HG02943 (cell line): ENCODE results near the gene COL6A5.
"Not testable (repeated sequence)": the region's sequence is repeated elsewhere in the genome, so short reads cannot be mapped to it uniquely, and the experiment has no call there.

ENCODE experiments used
- ATAC-seq: cut with Tn5 transposase; IDR thresholded peaks from one replicate; pipeline ENCODE4 v1.9.1; 2021; ENCODE audit warnings: mild to moderate bottlenecking, low read depth, moderate library complexity; ENCODE audit not compliant: unreplicated experiment

The COL6A5 gene

DNA sequence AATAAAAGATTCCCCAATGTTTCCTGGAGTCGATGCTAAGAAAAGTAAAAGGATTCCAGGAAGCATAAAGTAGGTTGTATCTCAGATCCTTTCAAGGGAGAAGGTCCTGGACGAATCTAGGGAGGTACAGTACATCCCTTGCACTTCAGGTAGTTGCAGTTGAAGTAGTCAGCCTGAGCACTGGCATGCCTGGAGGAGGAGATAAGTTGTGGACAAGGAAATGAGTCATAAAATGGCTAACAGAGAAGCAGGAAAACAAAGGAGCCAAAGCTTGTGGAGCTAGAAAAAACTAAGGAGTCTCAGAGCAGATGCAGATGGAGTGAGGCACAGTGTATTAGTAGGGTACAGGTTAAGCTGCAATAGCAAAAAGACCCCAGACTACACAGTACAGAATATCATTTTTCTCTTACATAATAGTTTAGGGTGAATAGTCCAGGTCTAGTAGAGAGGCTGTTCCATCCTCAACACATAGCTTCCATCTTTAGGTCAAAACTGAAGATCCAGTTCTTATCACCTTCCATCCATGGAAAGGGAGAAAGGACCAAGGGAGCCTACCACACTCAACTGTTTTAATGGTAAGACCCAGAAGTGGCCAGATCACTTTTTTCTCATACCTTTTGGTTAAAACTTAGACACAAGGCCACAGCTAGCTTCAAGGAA lies 41.3 kb downstream of the COL6A5 start:
- ATAC-seq: no peak

DNA sequence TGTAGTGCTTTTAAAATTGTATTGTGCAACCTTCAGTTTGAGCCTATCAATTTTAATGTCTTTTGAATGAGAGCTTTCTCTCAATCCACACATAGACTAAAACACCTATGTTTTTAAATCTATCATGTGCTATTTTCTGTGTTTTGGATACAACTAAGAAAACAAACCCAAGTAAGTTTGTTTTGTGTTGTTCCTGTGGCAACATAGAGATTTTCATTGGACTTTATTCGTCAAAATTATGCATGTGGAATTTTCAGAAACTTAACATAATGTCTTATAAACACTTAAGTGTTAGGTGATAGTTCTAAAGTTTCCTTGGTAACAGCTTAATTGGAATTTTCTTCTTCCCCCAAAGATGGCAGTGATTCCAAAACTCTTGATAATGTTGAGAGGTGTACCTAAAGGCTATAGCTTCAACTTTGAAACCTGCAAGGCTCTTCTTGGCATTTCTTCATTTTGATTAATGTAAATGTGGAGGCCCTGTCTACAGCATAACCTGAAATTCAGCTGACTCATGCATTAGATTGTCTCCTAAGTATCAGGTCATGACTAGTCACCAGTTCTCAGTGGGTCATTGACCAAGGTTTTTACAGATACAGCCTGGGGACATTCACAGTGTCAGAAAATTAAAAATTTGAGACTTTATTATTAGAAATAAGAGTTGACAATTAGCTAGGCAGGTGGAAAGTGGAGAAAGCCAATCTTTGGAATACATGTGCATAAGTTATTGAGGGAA lies 44.4 kb downstream of the COL6A5 start:
- ATAC-seq: no peak

DNA sequence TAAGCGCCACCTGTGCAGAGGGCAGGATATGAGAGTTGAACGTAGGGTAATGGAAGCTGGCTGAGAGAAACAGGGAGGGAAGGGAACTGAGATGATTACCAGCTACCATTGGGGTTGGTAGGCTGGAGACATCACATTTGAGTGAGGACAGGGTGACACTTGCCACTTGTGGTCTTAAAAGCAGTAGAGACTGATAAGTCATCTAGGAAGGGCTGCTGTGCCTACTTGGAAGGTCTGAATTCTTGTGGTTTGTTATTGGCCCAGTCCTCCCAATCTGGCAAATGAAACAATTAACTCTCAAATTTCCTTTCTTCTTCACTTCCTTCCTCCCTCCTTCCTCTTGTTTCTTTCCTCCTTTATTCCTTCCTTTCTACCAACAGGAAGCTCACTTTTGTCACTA lies 46.8 kb downstream of the COL6A5 start:
- no peak for ATAC-seq

DNA sequence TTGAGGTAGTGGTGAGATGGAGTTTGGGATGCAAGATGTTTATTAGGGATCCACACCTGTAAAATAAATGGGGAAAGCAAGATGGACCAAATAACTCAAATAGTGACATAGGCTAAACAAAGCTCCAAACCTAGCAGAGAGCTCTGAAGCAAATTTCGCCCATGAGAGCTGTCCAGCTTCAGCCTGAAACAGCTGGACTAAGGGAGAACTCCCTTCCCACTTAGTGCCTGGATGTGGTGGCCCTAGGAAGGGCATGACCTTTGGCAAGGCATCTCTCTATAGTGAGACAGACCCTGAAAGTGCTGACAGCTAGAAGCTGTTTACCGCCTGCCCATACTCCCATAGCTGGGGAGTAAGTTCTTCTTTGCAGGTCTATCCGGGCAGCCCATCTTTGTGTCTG lies 48.1 kb downstream of the COL6A5 start:
- no peak for ATAC-seq

DNA sequence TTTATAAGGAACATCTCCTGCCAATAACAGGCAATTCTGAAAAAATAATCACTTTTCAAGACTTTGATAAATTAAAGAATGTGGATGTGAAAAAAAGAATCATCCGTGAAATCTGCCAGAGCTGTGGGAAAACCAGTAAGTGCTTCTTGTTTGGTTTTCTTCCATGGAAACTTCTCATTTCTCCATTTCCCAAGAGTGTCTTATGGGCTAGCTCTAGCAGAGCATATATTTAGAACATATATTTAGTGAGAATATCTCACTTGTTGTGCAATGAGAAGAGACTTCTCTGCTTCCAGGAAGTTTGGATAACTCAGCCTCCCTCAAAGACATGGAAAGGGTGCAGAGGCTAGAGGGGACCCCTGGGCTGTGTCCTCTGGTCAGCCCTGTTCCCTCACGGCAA lies 49.9 kb downstream of the COL6A5 start:
- no peak for ATAC-seq

DNA sequence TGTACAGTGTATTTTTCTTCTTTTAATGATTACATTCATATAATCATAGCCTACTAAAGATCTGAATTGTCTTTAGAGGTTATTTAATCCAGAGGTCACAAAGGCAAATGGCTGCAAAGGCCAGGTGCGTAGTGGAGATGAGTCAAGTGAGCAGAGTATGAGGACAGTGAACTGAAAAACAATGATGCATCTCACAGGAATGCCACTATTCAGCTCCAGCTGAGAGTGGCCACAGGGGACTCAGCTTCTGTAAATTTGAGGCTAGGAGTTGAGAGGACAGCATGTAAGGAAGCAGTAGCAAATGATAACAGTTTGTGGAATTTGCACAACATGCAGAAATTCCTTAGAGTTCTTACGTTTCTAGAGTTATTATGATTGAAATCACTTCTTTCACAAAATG lies 50.4 kb downstream of the COL6A5 start:
- no peak for ATAC-seq

DNA sequence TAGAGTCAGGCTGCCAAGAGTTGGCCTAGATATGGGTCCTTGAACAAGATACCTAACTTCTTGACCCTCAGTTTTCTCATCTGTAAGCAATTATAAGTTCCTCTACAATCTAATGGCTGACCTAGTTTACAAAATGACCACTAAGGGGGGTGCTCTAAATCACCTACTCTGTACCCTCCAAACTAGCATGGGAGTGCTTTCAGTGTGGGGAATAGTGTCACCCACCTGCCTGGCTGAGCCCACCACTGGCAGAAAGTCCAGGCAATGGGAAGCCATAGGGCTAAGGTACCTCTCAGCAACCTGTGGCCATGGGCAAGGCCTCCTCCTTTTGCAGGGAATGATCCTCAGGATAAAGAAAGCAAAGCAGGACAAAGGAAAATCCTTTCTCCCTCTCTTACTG lies 58.9 kb downstream of the COL6A5 start:
- no peak for ATAC-seq

DNA sequence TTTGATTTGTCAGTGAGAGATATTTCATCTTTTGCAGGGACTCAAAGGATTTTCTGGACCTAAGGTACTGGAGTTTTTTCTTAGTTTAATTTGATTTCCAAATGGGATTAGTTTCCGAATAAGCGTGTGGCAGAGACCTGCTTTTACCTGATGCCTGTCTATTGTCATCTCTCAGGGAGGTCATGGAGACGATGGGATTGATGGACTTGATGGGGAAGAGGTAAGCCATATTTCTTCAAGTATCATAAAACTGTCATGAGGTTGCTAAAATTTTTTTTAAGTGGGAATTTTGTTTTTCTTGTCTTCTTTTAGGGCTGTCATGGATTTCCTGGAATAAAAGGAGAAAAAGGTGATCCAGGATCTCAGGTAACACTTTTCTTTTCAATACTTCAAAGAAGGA lies 60.5 kb downstream of the COL6A5 start:
- ATAC-seq: no peak

DNA sequence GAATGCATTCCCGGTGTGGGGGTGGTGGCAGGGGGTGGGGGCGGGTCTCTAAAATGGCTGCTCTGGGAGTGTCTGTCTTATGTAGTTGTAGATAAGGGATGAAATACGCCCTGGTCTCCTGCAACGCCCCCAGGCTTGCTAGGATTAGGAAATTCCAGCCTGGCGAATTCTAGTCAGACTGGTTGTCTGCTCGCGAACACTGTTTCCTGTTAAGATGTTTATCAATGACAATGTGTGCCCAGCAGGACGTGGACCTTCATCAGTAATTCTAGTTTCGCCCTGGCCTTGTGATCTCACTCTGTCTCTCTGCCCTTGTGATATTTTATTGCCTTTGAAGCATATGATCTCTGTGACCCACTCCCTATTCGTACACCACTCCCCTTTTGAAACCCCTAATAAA lies 62.8 kb downstream of the COL6A5 start:
- not testable (repeated sequence) for ATAC-seq

DNA sequence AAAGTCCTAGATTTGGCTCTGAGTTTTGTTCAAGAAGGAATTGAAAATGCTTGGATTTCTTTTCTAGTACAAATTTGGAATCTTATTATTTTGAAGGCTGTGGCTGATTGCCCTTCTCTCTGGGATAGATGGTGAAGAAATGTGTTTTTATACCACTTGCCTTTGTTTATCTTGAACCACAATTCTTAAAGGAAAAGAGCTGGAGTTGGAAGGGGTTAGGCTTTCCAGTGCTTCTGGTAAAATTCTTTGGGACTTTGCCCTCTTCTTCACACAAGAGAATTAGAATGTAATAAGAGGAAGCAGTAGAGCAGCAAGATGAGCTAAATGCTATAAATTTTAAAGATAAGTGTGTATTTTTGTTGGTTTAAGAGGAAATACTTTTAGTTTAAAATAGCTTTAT lies 65.8 kb downstream of the COL6A5 start:
- no peak for ATAC-seq

DNA sequence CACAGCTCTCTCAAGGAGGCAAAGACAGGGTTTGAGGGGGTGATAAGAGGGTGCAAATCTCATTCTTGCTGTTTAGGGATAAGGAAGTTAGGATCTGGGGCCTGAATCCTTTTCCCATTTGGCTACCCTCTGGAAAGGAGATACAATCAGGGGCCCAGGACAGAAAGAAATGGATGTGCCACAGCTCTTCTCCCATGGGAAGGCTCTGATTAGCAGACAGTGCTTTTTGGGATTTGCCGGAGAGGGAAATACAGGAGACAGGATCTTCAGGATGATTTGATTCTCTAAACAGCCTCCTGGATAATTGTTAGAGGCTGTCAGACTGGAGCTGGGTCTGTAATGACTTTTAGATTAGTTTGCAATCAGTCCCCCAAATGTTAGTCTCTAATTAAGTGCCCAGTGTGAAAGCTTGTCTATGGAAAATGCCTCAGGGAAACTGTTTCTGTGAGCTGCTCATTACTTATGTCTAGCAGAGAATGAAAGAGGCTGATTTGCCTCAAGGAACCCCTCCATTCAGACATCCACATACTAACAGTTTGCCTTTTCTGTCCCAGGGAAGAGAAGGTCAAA lies 67.6 kb downstream of the COL6A5 start:
- no peak for ATAC-seq

DNA sequence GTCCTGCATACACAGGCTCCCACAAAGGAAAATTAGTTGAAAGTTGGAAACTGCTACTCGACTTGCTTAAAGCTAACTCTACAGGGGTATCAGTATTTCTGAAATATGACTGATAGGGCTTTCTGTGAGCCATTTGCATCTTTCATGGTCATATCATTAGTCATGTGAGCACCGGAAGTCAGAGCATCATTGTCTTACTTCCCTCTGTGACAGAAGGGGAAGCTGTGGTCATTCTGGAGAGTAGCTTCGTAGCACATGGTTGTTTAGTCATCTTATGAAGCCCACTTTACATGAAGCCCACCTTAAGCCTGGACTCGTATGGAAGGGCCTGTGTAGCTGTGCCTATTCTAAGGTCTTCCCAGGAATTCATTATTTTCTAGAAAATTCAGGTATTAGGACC lies 69.0 kb downstream of the COL6A5 start:
- ATAC-seq: no peak

DNA sequence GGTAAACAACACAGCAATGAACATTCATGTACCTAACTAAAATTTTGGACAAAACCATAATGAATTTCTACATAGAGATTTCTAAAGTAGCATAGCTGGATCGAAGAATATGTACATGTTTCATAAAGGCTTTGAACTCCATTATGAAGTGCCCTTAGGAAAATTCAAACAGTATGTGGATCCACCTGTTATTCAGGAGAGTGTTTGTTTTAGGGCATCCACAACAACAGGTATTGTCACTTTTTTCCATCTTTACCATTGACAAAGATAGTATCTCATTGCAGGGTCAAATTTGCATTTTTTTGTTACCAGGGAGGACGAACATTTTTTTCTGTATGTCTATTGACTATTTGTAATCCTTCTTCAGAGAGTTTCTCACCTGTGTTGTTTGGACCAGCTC lies 75.0 kb downstream of the COL6A5 start:
- ATAC-seq: no peak

DNA sequence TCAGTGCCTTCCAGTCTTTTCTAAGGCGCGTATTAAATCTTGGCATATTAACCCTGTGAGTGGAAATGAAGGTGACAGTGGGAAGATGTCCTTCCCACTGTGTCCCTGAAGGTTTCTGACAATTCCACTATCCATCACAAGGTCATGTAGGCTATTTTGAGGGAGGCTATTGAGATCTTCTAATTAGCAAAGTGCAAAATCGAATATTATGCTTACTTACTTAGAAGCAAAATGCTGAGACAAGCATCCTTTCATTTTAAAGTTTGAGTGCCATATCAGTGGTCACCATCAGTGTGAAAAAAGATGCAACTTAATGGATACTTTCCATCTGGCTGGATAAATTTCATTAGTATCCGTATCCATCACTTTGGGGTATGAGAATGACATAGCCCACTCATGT lies 77.6 kb downstream of the COL6A5 start:
- ATAC-seq: no peak

DNA sequence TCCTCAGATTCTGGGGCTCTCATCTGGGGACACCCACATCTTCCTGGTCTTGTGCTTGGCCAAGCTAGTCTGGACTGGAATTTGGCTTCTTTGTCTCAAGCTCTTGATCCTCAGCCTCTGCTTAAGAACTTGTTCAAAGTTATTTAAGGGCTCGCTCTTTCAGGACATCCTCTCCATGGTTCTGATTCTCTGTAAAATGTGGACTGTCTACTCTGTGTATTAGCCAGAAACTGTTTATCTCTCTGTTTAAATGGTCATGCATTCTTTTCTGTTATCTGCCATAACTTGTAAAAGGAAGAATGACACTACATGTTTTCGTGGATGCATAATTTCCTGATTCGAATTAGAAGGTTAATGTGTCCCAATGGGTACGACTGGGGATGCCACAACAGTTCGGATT lies 79.4 kb downstream of the COL6A5 start:
- ATAC-seq: no peak

DNA sequence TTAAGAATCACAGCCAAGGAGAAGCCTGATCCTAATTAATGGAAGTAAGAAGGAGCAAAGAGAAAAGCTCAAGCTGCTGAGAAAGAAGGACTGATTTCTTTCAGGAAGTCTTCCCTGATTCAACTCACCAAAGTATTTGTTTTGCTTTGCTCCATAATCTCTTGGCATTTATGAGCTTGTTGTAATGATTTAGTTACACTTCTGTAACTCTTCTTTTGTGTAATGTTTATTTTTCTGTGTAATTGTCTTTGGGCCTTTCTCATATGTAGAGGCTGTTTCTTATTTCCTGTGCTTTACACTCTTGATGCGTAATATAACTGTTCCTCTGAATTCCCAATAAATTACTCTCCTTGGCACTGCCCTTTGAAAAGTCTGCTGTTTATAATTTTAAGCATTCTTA lies 80.0 kb downstream of the COL6A5 start:
- no peak for ATAC-seq

DNA sequence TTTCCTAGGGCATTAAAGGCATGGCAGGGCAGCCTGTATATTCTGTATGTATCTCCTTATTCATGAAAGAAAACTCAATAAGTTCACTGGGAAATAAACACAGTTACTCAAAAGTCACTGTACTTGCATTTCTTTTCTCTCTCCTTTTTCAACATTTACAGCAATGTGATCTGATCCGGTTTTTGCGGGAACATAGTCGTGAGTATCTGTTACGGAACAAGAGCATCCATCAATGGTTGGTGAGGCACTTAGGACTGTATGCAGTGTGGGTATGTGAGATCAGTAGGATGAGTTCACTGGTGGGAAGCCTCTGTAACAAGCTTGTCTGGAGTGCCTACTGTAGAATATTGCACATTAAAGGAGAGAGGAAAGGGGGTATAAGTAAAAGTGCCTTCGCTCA lies 80.7 kb downstream of the COL6A5 start:
- no peak for ATAC-seq

DNA sequence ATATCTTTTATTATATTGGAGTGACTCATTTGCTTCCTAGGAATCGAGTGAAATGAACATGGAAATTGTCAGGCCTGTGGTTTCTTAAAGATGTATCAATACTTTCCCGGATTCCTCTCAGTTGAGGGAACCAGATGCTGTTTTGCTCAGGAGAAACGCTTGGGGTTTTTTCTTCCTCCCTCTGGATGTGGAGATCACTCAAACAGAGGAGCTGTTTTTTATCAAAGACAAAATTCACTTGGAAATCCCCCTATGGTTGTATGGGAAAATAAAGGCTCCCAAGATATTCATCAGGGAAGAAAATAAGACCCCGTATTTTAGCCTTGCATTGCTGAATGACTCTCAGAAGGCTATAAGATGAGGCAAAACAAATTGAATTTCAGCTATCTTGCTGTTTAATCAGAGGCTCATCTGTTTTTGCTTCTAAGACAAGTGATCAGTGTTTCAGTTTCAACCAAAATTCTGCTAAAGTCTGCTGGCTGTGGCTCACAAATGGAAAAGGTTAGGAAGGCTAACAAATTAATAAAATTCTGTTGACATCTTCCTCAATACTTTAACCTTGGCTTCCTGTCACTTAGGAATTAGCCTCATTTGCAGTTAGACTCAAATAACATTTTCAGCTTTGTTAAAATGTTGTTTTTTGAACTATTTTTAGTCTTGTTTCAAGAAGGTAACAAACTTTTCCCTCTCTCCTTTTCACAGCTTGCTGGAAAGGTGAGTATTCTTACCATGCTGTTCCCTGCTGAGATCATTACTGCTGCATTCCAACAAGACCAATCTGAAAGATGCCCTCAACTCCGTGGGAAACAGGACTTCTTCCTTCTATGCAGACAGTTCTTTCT lies 83.6 kb downstream of the COL6A5 start:
- no peak for ATAC-seq

DNA sequence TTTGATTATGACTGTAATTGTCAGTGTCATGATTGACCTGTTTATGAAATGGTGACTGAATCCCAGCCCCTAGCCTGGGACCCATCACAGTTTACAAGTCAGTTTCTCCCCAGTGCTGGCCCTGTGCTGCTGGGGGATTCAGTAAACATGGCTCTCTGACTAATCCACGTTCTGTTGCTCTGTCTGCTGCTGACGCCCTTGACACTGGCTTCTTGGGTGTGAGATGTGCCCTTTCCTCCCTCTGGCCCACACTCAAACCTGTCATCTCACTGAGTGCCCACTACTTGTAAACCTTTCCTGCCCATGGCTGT lies 84.2 kb downstream of the COL6A5 start:
- ATAC-seq: no peak

DNA sequence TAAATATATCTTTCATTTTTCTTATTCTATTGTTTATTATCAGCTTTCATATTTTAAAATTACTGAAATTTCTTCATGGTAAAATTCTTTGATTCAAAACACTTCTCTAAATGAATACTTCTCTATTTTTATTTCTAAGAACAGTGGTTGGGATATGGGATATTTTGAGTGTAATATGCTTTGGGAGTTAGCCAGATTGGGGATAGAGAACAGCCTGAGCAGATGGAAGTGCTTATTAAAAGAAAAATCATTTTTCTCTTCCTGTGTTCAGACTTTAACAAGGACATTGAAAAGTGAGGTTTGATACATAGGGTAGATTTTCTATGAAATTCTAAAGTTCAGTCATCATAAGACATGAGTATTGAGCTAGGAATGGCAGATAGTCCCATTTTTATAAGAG lies 84.8 kb downstream of the COL6A5 start:
- no peak for ATAC-seq

DNA sequence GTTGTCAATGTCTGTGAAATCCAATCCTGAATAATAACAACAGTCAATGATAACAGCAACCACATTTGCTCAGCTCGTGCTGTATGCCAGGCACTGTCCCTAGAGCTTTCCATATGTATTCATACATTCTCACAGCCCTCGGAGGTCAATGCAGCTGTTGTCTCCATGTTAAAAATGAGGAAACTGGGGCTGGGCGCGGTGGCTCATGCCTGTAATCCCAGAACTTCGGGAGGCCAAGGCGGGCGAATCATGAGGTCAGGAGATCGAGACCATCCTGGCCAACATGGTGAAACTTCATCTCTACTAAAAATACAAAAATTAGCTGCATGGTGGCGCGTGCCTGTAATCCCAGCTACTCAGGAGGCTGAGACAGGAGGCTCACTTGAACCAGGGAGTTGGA lies 86.6 kb downstream of the COL6A5 start:
- ATAC-seq: not testable (repeated sequence)
